GM18873 (cell line): ENCODE results near the gene PPP6R1.
"Not testable (repeated sequence)": the region's sequence is repeated elsewhere in the genome, so short reads cannot be mapped to it uniquely, and the experiment has no call there.

Experiments used
- ATAC-seq: cut with Tn5 transposase; IDR thresholded peaks from one replicate; pipeline ENCODE4 v1.9.1; 2021; ENCODE audit warnings: mild to moderate bottlenecking, moderate library complexity, moderate number of reproducible peaks; ENCODE audit not compliant: unreplicated experiment, low FRiP score

PPP6R1 gene

DNA sequence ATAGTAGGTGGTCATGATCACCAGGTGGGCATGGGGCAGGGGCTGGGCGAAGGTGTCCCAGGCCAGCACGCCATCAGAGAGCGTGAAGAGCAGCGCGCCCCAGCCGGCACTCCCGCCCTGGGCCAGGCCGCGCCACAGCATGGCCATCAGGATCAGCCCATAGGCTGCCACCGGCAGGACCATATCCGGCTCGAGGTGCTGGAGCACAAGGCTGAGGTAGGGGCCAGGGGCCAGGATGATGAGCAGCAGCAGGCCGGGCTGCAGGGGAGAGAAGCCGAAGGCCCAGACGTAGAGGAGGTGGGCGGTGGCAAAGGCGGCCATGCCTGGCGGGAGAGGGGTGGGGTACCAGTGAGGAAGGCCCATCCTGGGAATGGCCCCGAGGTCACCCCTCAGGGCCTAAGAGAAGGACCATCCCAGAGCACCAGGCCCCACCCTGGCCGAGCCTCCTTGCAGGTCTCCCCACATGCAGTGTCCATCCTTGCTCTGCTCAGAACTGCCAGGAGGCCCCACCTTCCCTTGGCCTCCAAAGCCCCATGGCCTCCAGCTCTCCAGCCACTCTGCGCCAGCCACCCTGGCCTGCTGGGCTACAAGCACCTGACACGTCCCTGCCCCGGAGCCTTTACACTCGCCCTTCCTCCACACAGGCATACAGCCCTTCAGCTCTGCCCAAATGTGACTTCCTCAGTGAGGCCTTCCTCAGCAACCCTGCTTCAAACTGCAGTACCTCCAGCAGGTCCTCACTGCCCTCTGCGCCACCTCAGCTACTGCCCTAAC lies 31.4 kb downstream of the PPP6R1 start:
- no peak for ATAC-seq

DNA sequence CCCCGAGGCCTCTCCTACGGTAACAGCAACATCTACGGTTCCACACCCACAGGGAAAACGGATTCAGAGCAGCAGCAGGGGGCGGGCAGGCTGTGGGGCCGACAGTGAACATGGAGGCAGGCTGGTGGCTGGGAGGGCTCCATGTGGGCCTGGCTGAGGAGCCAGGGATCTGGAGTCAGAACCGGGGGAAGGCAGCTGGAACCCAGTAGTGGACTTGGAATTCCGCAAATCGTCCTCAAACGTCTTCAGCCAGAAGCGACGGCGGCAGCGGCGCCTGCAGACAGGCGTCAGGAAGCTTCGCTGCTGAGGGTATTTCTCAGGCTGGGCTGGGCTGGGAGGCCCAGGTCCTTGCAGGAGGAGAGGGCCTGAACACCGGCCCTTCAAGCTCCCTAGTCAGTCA lies 32.0 kb downstream of the PPP6R1 start:
- no peak for ATAC-seq

DNA sequence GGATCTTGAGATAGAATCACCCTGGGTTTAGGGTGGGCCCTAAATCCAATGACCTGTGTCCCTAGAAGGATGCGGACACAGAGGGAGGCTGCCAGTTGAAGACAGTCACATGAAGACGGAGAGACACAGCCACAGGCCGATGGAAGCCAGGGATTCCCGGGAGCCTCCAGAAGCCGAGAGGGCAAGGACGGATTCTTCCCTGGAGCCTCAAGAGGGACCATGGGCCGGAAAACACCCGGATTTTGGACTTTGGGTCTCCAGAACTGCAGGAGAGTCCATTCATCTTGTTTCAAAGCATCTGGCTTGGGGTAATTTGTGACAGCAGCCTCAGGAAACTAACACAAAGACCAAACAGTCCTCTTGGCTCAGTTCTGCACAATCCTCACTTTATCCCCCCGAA lies 32.5 kb downstream of the PPP6R1 start:
- ATAC-seq, result no peak

DNA sequence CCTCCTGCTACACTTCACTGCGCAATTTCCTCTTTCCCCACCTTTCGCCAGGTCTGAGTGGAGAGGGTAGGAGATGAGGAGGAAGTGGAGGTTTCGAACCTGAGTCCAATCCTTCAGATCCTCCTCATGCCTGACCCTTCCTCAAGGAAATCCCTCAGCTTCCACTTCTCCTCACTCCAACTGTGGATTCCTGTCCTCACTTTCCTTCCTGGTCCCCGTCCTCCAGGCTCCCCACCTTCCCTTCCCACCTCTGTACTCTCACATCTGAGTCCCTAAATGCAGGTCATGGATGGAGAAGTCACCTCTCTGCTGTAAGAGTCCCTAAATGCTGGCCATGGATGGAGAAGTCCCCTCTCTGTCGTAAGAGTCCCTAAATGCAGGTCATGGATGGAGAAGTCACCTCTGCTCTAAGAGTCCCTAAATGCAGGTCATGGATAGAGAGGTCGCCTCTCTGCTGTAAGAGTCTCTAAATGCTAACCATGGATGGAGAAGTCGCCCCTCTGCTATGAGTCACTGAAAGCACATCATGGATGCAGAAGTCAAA lies 33.3 kb downstream of the PPP6R1 start:
- ATAC-seq, result no peak

DNA sequence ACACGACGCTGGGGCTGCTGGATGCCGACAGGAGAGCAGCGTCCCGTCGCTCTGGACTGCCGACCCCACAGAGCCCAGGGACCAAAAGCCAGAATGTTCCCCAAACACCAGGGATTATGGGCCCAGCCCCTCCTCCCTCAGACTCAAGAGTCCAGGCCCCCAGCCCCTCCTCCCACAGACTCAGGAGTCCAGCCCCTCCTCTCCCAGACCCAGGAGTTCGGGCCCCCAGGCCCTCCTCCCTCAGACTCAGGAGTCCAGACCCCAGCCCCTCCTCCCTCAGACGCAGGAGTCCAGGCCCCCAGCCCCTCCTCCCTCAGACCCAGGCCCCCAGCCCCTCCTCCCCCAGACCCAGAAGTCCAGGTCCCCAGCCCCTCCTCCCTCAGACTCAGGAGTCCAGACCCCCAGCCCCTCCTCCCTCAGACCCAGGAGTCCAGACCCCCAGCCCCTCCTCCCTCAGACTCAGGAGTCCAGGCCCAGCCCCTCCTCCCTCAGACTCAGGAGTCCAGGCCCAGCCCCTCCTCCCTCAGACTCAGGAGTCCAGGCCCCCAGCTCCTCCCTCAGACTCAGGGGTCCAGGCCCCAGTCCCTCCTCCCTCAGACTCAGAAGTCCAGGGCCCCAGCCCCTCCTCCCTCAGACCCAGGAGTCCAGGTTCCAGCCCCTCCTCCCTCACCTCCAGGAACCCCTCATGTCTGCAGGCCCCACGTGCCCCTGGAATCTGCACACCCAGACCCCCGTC lies 34.0 kb downstream of the PPP6R1 start:
- ATAC-seq, result not testable (repeated sequence)

DNA sequence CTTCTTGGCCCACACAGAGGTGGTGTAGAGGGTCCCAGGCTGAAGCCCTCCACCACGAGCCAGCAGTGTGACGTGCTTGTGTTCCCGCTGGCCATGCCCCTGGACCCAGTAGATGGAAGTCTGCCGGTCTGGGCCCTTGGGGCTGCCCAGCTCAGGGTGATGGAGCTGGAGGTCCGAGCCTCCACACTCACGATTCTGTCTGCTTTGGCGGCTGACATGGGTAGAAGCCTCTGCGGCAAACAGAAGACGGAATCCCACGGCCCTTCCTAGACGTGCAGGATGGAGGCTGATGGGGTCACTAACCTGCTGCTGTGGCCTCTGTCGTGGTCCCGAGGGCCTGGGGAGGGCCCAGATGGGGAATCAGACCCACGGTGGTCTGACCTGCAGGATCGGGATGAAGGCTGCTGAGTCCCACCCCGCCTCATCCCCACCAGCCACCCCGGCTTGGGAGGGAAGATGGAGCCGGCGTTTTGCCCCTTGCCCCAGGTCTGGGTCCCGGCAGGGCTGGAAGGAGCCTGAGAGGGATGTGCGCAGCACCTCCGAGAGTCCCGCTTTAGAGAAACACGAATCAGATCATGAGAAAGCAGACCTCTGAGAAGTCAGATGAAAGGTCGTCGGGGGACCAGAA lies 34.7 kb downstream of the PPP6R1 start:
- ATAC-seq, result no peak

DNA sequence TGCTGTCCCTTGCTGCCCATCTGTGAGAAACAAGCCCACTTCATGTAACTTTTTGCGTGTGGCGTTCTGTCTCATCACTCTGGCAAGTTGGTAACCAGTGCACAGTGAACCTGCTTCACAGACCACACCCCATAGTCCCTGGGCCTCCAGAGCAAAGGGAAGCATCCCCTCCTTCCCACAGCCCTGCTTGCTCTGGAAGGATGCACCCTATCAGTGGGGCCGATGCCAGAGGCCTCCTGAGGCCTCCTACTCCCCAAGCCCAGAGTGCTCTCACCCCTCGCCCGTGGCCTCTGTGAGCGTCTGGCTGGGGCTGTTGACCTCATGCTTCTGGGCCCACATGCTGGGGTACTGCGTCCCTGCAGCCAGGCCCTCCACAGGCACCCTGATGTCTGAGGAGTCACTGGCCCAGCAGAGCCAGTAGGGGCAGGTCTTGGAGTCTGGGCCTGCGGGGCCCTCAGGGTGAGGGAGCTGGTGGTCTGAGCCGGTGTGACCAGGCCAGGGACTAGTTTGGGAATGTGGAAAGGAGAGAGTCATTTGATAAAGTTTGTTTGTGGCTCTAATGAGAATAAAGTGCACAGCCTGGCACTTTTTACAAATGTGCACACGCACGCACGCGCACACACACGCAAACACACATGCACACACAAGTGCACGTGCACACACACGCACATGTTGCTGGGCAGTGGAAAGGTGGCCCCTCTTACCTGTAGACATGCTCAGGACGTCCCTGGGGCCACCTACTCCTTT lies 35.4 kb downstream of the PPP6R1 start:
- ATAC-seq, result no peak

DNA sequence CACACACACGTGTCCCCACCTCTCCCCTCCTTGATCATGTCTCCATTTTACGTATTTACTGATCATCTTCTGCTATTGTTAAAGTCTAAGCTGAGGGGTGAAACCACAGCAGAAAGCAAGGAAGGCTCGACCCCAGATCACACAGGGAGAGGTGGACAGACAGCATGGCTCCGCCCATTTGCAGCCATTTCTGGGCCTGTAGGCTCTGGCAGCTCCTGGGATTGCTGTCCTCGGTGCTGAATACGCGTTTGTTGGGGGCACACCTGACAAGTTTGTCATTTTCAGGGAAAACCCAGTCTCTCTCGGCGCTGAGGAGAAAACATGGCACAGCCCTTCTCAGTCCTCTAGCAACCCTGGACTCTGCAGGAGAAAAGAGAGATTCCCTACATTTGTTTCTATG lies 38.3 kb downstream of the PPP6R1 start:
- ATAC-seq, result no peak

DNA sequence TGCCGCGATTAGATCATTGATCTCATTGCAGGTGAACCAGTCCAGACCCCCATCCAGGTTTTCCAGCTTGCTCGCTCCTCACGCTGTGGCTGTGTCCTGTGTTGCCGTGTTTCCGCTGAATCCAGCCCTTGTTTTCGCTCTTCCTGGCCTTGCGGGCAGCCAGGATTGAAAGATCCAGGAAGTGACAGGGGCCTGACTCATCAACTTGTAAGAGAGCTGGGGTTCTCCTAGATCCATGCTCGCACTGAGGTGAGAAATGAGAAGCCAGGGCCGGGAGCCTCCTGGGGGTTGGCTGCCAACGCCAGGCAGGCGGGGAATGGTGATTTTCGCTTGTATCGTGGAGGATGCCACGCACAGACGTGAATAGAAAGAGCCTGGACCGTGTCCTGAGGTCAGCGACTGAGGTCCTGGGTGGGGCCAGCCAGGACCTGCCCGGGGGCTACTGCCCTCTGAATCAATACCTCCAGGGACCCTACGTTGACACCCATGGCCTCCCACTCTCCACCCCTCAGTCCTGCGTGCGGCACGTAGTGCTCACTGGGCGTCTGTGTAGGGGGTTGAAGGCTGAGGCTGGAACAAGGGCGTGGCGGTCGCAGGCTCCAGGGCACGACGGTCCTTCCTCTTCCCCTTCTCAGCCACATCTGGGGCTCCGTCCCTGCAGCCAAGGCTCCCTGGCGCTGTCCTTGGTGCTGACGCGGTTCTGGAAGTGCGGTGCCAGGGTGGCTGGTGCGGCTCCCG lies 42.2 kb downstream of the PPP6R1 start:
- no peak for ATAC-seq

DNA sequence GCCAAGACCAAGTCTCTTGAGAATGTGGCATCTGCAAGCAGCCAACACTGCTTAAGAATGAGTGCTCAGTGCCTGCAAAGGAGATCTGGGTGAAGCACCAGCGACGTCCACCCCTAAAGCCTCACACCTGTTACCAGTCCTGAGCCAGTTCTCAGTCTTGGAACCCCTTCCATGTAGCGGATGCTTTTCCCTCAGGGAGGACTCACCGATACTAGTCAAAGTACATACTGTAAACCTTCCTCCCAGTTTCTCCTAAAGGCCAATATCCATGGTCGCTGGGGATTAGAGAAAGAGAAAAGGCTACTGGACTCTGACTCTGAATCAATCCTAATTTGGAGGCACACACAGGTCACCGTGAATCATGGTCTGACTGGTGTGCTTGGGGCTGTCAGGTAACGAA lies 45.3 kb downstream of the PPP6R1 start:
- ATAC-seq, result no peak

DNA sequence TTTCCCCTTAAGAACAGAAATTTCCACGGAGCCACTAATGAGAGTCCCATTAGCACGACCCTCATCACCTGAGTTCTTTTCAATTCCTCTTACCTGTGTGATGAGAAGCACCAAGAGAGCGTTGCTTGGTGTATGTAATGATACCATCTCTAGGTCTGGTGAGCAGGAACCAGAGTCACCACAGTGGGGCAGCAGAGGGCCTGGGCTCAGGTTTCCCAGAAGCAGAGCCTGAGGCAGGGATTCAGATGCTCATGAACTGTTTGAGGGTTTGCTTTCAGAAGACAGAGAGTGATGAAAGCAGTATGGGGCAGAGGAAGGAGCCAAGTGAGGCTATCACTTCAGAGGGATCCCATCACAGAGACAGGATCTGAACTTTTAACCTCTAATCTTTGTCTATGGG lies 46.4 kb downstream of the PPP6R1 start:
- ATAC-seq, result no peak

DNA sequence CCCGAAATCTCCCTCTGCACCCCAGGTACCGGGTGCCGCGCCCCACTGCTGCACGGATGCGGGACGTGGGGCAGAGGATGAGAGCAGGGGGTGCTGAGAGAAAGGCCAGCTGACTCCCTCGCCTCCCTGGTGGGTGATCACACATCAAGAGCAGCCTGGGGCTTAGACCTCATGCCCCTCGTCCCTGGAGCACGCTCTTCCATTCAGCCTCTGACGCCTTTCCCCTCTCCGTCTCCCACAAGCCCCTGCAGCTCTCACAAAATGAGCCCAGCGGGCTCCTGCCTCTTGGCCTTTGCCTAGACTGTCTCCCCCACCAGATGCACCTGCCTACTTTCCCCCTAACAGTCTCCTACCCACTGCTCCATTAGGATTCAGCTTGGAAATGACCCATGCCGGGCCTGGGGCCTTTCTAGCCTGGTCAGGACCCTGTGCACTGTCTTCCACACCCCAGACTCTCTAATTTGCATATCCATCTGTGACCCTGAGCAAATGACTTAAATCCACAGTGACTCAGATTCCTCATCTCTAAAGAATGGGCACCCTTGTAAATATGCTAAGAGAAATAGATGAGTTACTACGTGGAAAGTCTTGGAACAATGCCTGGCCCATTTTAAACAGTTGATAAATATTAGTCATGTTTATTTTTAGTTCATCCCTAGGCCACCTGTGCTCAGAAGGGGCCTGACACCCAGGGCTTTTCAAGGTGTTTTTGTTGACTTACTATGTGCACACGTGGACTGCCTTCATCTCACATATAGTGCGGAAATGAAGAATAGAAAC lies 48.9 kb downstream of the PPP6R1 start:
- ATAC-seq, result no peak

DNA sequence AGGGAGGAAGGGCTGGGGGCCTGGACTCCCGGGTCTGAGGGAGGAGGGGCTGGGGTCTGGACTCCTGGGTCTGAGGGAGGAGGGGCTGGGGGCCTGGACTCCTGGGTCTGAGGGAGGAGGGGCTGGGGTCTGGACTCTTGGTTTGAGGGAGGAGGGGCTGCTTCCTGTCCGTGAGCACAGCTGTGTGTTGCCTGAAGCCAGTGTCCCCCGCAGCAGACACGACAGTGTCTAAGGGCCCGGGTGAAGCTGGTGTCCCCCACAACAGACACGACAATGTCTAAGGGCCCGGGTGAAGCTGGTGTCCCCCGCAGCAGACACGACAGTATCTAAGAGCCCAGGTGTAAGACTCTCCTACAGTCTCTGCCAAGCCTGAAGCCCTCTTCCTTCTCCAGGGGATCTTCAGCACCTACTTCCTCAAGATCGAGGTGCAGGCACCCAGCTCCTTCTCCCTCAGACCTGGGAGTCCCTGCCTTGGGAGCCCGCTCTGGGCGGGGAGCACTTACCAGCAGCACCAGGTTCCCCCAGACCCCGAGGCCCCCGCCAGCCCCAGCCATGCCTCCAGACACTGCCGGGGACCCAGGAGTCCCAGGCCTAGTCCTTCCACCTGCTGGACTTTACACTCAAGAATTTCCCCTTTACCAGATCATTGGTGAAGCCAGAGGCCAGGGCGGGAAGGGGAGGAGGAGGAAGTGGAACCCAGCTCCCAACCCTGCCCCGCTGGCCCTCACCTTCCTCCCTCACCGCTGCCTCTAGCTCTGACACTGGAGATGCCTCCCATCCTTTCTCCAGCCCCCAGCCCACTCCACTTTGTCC lies 49.7 kb downstream of the PPP6R1 start, which contains the start of gene PTPRH:
PTPRH (minus strand) TSS at position 622 of the 813 bp plus-strand sequence; CDS start at position 554, 68 bp downstream.
- no peak for ATAC-seq

DNA sequence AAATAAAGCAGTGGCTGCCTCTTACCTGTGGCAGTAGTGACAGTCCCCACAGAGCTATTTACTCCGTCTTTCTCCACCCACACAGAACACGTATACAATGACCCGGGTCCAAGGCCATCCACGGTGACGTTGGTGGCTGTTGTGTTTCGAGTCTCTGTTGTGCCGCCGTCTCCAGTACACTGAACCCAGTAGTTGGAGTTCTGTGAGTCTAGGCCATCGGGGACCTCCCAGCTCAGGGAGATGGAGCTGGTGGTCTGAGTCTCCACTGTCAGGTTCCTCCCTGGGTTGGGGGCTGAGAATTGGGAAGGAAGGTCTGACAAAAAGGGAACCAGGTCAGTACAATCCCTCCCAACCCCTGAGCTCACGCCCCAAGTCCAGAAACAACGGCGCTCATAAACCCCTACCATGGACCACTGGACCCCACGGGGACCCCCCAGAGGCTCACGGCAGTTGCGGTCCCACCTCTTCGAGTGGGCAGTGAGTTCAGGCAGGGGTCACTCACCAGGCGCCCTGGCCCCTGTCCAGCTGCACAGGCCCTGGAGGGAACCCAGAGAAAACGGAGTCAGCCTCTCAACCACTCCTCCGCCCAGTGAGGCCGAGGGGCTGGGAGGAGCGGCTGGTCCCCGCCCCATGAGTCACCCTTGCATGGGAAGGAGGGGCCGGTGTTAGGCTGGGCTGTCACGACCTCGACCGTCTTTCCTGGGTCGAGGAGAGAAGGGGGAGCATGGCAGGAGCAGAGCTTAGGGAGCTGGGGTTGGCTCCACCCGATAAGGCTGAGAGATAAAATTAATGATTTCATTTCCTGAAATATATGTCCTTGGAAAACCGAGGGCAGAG lies 51.9 kb downstream of the PPP6R1 start:
- ATAC-seq, result no peak

DNA sequence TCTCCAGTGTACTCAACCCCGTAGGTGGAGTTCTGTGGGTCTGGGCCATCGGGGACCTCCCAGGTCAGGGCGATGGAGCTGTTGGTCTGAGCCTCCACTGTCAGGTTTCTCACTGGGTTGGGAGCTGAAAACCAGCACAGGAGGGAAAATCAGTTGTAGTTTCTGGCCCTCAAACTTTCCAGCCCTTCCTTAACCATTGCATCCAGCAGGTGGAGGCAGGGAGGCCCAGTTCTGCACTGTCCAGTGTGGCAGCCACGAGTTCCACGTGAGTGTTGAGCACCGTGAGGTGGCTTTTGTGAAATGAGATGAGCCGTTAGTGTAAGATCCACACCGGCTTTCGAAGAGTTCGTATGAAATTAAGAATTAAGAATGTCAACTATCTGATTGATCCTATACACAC lies 56.6 kb downstream of the PPP6R1 start:
- ATAC-seq, result not testable (repeated sequence)

DNA sequence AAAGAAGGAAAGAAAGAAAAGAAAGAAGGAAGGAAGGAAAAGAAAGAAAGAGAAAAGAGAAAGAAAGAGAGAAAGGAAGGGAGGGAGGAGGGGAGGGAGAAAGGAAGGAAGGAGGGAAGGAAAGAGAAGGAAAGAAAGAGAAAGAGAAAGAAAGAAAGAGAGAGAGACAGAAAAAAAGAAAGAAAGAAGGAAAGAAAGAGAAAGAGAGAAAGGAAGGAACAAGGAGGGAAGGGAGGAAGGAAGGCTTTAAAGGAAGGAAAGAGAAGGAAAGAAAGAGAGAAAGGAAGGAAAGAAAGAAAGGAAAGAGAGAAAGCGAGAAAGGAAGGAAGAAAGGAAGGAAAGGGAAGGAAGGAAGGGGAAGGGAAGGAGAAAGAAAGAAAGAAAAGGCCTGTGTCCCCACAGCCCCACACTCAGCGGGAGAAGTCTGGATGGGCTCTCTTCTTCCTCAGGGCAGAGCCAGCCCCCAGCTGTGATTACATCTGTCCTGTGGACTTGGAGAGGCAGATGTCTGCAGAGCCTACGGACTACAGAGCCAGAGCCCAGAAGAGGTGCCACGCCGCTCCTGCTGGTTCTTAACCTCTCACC lies 59.1 kb downstream of the PPP6R1 start:
- ATAC-seq, result no peak

DNA sequence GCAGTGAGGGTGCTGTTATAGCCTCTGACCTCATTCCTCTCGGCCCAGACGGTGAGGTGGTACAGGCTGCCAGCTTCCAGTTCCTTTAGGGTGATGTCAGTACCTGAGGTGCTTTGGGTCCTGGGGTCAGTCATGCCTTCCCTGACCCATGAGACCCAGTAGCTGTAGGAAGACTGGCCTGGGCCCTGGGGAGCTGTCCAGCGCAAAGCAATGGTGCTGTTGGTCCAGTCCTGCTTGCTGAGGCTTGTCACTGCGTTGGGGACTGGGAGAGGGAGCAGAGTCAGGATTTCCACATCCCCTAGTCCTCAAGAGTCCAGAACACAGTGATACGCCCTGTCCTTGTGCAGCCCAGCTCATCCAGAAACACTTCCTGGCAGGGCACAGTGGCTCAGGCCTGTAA lies 60.2 kb downstream of the PPP6R1 start:
- no peak for ATAC-seq
